ENCODE results near the gene SSTR3.

DNA sequence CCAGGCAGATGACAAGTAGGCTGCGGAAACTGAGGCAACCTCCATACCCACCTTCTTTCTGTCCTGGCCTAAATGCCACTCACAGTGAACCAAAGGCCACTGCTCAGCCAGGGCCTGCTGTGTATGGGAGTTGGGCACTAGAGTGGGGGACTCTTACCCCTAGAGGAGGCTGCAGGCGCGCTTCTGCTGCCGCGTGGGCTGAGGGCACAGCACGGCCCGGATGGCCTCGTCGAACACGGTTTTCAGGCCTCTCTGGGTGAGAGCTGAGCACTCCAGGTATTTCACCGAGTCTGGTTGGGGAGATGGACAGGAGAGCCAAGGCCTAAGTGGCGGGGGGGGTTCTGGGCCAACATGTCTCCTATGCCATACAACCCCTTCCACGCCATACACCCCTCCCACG is 14.2 kb upstream of the SSTR3 start:
- TF ChIP-seq, protein P1, sequence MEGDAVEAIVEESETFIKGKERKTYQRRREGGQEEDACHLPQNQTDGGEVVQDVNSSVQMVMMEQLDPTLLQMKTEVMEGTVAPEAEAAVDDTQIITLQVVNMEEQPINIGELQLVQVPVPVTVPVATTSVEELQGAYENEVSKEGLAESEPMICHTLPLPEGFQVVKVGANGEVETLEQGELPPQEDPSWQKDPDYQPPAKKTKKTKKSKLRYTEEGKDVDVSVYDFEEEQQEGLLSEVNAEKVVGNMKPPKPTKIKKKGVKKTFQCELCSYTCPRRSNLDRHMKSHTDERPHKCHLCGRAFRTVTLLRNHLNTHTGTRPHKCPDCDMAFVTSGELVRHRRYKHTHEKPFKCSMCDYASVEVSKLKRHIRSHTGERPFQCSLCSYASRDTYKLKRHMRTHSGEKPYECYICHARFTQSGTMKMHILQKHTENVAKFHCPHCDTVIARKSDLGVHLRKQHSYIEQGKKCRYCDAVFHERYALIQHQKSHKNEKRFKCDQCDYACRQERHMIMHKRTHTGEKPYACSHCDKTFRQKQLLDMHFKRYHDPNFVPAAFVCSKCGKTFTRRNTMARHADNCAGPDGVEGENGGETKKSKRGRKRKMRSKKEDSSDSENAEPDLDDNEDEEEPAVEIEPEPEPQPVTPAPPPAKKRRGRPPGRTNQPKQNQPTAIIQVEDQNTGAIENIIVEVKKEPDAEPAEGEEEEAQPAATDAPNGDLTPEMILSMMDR (IDR thresholded peaks at IDR 0.05; ENCODE audit: low read depth, low read length) = no peak
- no peak for TF ChIP-seq EZH2phosphoT487 (IDR thresholded peaks at IDR 0.05; ENCODE audit: low read depth)

Data from OCI-LY3 (cell line).